Thyroid gland (tissue), 4 donors: ENCODE results near the gene UTP14A. TPM values are rescaled to one million over a fixed set of nuclear protein-coding genes. Genes with fewer than 3 reads are reported as not detected.
A peak's percentile ranks its signal among the peaks of the same experiment; 100 is the strongest.
"Not testable (repeated sequence)": the region's sequence is repeated elsewhere in the genome, so short reads cannot be mapped to it uniquely, and the experiment has no call there.

Experiments used
- DNase-seq, 2 donors: peaks; one replicate each; pipeline ENCODE4 v3.0.0-alpha.2; 2019
- H3K27ac ChIP-seq, 3 donors: fragments of 200-600 bp; sonication (generic); 1 replicate in 2 of 3; 2 replicates in 1 of 3; pipeline ENCODE4 v1.5.1; 2016 to 2019; ENCODE audit warnings: mild to moderate bottlenecking in 1 of 3, moderate library complexity in 1 of 3
- H3K27me3 ChIP-seq: fragments of 200-600 bp; sonication (generic); one replicate; pipeline ENCODE4 v1.5.1; 2019
- H3K36me3 ChIP-seq, 2 donors: fragments of 200-600 bp; sonication (generic); one replicate each; pipeline ENCODE4 v1.5.1; 2016 to 2019
- H3K4me1 ChIP-seq, 2 donors: fragments of 200-600 bp; sonication (generic); one replicate each; pipeline ENCODE4 v1.5.1; 2017 to 2019
- H3K4me3 ChIP-seq, 3 donors: fragments of 200-600 bp; sonication (generic); replicated peaks in 1 of 3; 1 replicate in 2 of 3; 2 replicates in 1 of 3; pipeline ENCODE4 v1.5.1; 2016; ENCODE audit warnings: mild to moderate bottlenecking in 1 of 3
- H3K9me3 ChIP-seq: fragments of 200-600 bp; sonication (generic); one replicate; pipeline ENCODE4 v1.5.1; 2017
- POLR2A ChIP-seq, 2 donors: fragments of 450-650 bp; IDR thresholded peaks; one replicate each; pipeline ENCODE4 v1.6.1; 2017; ENCODE audit warnings: antibody characterized with exemption in 2 of 2, mild to moderate bottlenecking in 2 of 2, moderate library complexity in 1 of 2
- WGBS, 2 donors: methylation state at CpG; one replicate each; pipeline ENCODE4 v1.1.5; 2017; 5-methylcytosine and 5-hydroxymethylcytosine counted together
- intact Hi-C: fragments of 100-400 bp; cut with DNase I; formaldehyde crosslinking; loops from one replicate; pipeline ENCODE4 v1.15.1; 2023
- total RNA-seq, 4 donors: library from RNA; depleted of rRNA; stranded (reverse); fragments of >200 nt; gene quantifications; one replicate each; pipeline ENCODE4 v1.2.3, GENCODE V29; 2016
- TF ChIP-seq, protein P1 (sequence below), 6 experiments: fragments of 200-600 bp in 3 of 6; fragments of 450-650 bp in 3 of 6; sonication (generic) in 3 of 6; IDR thresholded peaks; one replicate each; pipeline ENCODE4 v1.5.1; 2016 to 2019; ENCODE audit warnings: antibody characterized with exemption in 6 of 6, mild to moderate bottlenecking in 2 of 6, inconsistent platforms in 1 of 6, moderate library complexity in 1 of 6

Gene UTP14A, protein sequence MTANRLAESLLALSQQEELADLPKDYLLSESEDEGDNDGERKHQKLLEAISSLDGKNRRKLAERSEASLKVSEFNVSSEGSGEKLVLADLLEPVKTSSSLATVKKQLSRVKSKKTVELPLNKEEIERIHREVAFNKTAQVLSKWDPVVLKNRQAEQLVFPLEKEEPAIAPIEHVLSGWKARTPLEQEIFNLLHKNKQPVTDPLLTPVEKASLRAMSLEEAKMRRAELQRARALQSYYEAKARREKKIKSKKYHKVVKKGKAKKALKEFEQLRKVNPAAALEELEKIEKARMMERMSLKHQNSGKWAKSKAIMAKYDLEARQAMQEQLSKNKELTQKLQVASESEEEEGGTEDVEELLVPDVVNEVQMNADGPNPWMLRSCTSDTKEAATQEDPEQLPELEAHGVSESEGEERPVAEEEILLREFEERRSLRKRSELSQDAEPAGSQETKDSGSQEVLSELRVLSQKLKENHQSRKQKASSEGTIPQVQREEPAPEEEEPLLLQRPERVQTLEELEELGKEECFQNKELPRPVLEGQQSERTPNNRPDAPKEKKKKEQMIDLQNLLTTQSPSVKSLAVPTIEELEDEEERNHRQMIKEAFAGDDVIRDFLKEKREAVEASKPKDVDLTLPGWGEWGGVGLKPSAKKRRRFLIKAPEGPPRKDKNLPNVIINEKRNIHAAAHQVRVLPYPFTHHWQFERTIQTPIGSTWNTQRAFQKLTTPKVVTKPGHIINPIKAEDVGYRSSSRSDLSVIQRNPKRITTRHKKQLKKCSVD
- total RNA-seq, result 10 to 100 TPM; 12.2 to 14.7 (median 13.4) TPM

DNA sequence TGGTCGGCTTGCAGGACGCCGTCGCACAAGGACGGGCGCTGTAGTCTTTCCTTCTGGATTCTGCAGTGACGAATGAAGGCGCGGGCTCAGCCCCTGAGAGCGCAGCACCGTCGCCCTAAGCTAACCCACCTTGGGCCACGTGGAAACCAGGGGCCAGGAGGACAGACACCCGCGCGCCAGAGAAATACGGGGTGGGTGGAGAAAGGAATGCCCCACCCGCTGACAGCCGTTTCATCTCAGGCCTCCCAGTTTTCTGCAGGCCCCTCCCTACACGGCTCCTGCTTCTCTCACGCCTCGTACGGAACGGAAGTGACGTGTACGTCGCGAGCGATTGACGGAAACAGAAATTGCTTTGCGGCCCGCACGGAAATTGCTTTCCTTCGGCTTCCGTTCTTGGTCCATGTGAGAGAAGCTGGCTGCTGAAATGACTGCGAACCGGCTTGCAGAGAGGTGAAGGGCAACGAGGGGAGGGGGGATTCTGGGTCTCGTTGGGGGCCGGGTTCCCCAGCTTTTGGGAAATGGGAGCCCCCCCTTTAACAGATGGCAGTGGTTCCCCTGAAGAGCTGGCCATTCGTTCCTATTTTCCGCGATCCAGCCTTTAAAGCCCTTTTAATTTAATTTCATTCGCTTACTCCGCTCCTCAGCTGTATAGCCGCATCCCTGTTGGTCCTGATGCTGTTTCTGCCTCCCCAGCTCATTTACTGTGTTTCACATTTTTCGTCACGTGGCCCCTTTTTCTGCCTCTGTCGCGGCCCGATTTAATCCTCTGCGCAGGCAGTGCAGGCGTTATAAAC, at the start of gene UTP14A:
TSS of gene UTP14A (plus strand) at position 378 of the 794 bp plus-strand sequence. CDS start at position 425, 47 bp downstream.
- WGBS, 2 donors, result 1% methylated on average over 30 to 43 of the region's 53 CpGs
- no peaks in the 10 kb centered on the region for H3K4me1 ChIP-seq
- peaks cover 0 to 10% of the 10 kb centered on the region in 2 donors for H3K36me3 ChIP-seq
- intact Hi-C loops, result no loop called here
- H3K27ac ChIP-seq, result peak within 1 kb of the TSS; percentile 6 to 42 (median 36)
- H3K27me3 ChIP-seq, result no peaks in the 10 kb centered on the region
- TF ChIP-seq POLR2A (IDR thresholded peaks at IDR 0.05), result peak in 1 of 2 donors; percentile 51
- TF ChIP-seq, protein P1, sequence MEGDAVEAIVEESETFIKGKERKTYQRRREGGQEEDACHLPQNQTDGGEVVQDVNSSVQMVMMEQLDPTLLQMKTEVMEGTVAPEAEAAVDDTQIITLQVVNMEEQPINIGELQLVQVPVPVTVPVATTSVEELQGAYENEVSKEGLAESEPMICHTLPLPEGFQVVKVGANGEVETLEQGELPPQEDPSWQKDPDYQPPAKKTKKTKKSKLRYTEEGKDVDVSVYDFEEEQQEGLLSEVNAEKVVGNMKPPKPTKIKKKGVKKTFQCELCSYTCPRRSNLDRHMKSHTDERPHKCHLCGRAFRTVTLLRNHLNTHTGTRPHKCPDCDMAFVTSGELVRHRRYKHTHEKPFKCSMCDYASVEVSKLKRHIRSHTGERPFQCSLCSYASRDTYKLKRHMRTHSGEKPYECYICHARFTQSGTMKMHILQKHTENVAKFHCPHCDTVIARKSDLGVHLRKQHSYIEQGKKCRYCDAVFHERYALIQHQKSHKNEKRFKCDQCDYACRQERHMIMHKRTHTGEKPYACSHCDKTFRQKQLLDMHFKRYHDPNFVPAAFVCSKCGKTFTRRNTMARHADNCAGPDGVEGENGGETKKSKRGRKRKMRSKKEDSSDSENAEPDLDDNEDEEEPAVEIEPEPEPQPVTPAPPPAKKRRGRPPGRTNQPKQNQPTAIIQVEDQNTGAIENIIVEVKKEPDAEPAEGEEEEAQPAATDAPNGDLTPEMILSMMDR (IDR thresholded peaks at IDR 0.05), result no peak
- peak within 1 kb of the TSS in 2 of 3 donors; percentile 38 to 58 for H3K4me3 ChIP-seq
- H3K9me3 ChIP-seq, result no peaks in the 10 kb centered on the region
- DNase-seq, result peak; percentile 87 to 90

DNA sequence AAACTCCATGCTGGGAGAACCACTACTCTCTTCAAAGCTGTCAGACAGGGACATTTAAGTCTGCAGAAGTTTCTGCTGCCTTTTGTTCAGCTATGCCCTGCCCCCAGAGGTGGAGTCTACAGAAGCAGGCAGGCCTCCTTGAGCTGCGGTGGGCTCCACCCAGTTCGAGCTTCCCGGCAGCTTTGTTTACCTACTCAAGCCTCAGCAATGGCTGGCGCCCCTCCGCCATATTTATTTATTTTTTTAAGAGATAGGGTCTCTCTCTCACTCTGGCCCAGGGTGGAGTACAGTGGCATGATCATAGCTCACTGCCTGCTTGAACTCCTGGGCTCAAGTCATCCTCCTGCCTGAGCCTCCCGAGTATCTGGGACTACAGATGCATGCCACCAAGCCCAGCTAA, 46.8 kb upstream of the UTP14A start:
- H3K36me3 ChIP-seq, H3K4me1 ChIP-seq, H3K27ac ChIP-seq, H3K27me3 ChIP-seq, DNase-seq, H3K4me3 ChIP-seq, intact Hi-C loops, H3K9me3 ChIP-seq: not testable (repeated sequence)
- 45 to 78% methylated on average over 5 of the region's 6 CpGs for WGBS, 2 donors

DNA sequence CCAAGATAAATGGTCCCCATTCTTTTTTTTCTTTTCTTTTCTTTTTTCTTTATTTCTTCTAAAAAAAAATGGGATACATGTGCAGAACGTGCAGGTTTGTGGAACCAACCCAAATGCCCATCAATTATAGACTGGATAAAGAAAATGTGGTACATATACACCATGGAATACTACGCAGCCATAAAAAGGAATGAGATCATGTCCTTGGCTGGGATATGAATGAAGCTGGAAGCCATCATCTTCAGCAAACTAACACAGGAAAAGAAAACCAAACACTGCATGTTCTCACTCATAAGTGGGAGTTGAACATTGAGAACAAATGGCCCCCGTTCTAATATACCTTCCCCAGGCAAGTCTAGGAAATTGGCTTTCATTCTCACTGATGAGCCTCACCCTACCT, 39.6 kb upstream of the UTP14A start:
- H3K27me3 ChIP-seq, H3K4me1 ChIP-seq, H3K36me3 ChIP-seq, H3K27ac ChIP-seq, H3K9me3 ChIP-seq, DNase-seq, H3K4me3 ChIP-seq, intact Hi-C loops: not testable (repeated sequence)
- 78 to 79% methylated on average over 3 of the region's 3 CpGs for WGBS, 2 donors

DNA sequence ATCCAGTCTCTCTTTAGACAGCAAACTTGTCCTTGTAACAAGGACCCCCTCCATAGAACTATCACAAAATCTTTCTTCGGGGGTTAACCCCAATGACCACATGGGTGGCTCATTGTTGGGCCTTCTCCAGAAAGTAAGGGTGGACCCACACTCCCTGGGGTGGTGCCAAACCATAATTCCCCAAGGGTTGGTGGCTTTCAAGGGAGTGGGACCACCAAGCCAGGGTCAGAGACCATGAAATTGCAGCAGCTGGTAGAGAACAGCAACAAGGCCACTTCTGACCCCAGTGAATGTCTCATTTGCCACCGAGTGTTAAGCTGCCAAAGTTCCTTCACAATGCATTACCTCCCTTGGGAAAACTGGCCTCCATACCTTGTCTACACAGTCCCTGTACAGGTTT, 33.4 kb upstream of the UTP14A start:
- Histone ChIP-seq H3K4me3 (no peak overlapping the region), H3K4me1 (no peaks in the 10 kb centered on the region), H3K9me3 (no peaks in the 10 kb centered on the region), H3K27ac (no peak overlapping the region), H3K27me3 (no peaks in the 10 kb centered on the region), H3K36me3 (no peaks in the 10 kb centered on the region)
- TF ChIP-seq, protein P1 (IDR thresholded peaks at IDR 0.05), result no peak
- TF ChIP-seq POLR2A (IDR thresholded peaks at IDR 0.05), result no peak
- WGBS, 2 donors, result 75 to 83% methylated on average over 1 of the region's 2 CpGs
- intact Hi-C loops, result no loop called here
- DNase-seq, result no peak

DNA sequence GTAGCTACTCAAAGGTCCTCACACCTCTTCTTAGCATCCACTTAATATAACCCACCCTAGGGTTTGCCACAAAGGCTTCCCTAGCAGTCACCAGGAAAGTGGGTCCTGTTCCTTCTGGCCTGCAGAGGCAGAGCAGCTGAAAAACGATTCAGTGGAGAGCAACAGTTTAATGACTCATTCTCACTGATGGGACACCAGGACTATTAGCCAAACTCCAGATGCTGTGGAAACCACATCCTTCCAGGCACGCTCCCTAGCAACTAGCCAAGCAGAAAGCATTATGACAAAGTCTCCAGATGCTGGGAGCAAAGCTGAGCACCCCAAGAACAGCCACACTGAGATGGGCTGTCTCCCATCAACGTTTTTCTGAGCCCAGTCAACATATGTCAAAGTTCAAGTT, 30.3 kb upstream of the UTP14A start:
- no peak for TF ChIP-seq POLR2A (IDR thresholded peaks at IDR 0.05)
- TF ChIP-seq, protein P1 (IDR thresholded peaks at IDR 0.05), result no peak
- Histone ChIP-seq H3K4me1 (no peaks in the 10 kb centered on the region), H3K4me3 (no peak overlapping the region), H3K36me3 (no peaks in the 10 kb centered on the region), H3K27ac (no peak overlapping the region), H3K27me3 (no peaks in the 10 kb centered on the region), H3K9me3 (no peaks in the 10 kb centered on the region)
- DNase-seq, result no peak
- intact Hi-C loops, result no loop called here
- 60 to 80% methylated on average over 1 to 2 of the region's 3 CpGs for WGBS, 2 donors
